SHP77 (cell line): ENCODE results near the gene FOXO3.

Experiments
- DNase-seq, 2 experiments: peaks; one replicate each; lab custom pipeline; 2025; lab: John Stamatoyannopoulos, UW

The FOXO3 gene

DNA sequence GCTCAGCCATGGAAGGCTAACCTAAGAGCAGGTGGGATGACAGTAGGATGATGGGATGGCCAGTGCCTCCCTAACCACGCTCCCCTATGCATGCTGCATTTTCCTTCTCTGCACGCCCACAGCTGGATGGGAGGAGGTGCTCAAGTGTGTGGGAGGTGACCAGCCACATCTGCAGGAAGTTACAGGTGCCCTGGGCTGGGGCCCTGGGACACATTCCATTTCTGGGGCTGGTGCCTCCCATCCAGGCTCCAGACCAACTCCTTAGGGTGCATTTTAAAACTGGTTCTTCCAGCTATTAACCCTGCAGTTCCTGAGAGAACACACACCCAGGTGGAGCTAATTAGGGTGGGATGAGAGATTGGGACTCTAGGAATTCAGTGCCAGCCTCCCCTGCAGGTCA, 152.2 kb downstream of the FOXO3 start:
- no peak for DNase-seq

DNA sequence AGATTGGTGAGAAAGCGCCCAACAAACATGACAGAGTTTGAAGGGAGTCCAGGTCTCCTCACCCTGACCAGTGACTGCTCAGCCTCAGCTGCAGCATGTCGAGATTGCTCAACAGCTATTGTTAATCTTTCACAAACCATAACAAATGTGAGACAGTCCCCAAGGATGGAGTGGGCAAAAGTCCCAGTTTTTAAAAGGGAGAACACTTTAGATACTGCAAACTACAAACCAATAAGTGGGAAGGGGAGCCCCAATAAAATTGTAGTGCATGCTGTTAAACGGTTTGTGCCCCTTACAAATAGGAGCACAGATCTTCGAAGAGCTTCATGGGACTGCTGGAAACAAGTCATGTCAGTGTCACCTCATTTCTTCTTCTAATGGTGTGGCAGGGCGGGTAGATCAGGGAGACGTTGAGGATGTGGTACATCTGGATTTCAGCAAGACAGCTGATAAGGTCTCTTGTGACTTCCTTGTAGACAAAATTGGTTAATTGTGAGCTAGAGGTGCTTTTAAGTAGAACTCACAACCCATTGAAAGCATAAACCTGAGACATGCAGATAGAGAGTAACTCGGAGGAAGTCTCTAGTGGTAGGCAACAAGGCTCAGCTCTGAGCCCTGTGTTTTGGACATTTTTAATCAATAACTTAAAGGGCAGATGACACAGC, 153.5 kb downstream of the FOXO3 start:
- no peak for DNase-seq

GRCh38 chr6:108714766-108715414, 154.2 kb downstream of the FOXO3 start:
- DNase-seq = no peak

GRCh38 chr6:108715832-108716231, 155.1 kb downstream of the FOXO3 start:
- DNase-seq = no peak

- DNase-seq = no peak
Measured at GRCh38 chr6:108716801-108717791, 156.4 kb downstream of the FOXO3 start.

GRCh38 chr6:108719477-108719876, 158.8 kb downstream of the FOXO3 start:
- no peak for DNase-seq

DNA sequence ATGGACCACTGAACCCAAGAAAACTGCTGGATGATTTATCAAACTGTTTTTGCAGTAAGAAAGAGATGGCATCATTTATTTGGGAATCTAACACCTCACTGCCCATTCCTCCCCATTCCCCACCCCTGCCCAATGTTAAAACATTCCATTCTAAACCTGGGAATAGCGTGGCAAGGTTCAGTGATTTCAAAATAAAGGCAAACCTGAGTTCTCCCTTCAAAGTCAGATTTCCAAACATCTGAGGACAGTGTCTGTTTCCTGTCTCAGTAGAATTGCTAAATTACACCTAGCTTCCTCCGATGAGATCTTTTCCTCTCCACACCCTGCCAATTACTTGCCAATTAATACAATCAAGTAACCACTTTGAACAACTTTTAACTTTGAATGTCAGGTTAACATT, 160.1 kb downstream of the FOXO3 start:
- no peak for DNase-seq

DNA sequence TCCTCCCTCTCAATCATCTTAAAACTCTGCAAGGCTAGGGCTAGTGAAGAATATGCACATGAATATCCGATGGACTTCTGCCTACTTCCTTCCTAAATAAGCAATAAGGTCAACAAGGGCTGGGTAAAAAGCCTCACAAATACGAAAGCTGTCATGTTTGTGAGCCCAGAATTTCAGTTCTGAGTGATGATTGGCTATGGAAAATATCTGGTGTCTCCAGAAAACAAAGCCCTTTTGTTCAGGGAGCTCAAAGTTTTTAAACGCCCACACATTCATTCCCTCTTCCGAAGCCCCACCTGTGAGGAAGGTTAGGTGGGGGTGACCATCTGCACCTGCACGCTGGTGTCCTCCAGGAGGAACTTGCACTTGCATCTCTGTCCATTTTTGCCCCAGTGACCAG, 160.6 kb downstream of the FOXO3 start:
- DNase-seq = no peak

GRCh38 chr6:108723594-108723993, 162.9 kb downstream of the FOXO3 start:
- DNase-seq = no peak

GRCh38 chr6:108726726-108727339, 166.1 kb downstream of the FOXO3 start:
- DNase-seq = no peak

GRCh38 chr6:108727966-108728730, 167.4 kb downstream of the FOXO3 start:
- DNase-seq = no peak

GRCh38 chr6:108728826-108729225, 168.1 kb downstream of the FOXO3 start:
- DNase-seq = no peak

- no peak for DNase-seq
Measured at GRCh38 chr6:108730635-108731515, 170.2 kb downstream of the FOXO3 start.

DNA sequence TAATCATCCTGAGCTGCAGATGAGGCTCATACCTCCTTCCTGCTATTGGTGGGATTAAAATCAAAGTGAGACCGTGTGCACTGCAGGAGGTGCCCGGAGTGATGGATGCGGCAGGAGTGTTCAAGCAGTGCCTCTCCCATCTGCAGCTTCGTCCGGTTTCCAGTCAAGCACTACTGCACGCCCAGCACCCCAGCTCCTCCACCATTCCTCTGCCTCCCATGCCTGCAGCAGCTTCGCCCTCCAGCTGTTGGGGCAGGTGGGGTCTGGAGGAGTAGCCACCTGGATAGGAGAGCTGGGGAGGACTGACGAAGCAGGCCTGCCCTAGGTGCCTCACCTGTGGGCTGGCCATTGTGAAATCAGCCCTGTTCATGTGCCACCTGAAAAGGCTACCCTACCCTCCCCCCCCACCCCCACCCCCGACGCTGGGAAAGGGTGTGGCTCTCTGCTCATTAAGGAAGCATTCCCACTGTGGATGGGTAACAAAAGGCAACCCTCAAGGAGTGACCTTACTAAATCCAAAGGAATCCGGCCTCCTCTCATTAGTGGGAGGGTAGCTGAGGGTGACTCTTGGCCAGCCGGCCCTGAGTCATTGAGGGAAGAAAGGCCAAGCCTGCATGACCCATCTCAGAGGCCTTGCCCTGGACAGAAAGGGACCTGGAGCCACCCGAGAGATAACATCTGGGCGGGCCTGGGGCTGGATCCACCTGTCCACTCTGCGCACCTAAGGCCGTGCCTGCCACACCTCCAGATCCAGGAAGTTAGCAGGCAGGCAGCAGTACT, 171.6 kb downstream of the FOXO3 start:
- DNase-seq = no peak

- no peak for DNase-seq
Measured at GRCh38 chr6:108733051-108733450, 172.3 kb downstream of the FOXO3 start.

- no peak for DNase-seq
Measured at GRCh38 chr6:108733706-108734265, 173.1 kb downstream of the FOXO3 start.
